ENCODE results near the gene TRIM21. TPM values are rescaled to one million over a fixed set of nuclear protein-coding genes. Genes with fewer than 3 reads are reported as not detected.

The TRIM21 gene
- total RNA-seq, 1 donor from 2014 or later: 19.3 TPM

Other genes with a start within 250 kb of the TRIM21 start
- not detected in 2 replicates for gene OR52B4, start 25.3 kb downstream of the TRIM21 start, total RNA-seq
- gene OR52K2, start 55.6 kb upstream of the TRIM21 start, total RNA-seq: not detected in 2 replicates
- gene OR52K1, start 88.9 kb upstream of the TRIM21 start, total RNA-seq: not detected in 2 replicates
- not detected in 2 replicates for gene OR52M1, start 151.5 kb upstream of the TRIM21 start, total RNA-seq
- not detected in 2 replicates for gene OR52I2, start 188.0 kb upstream of the TRIM21 start, total RNA-seq
- not detected in 2 replicates for gene OR52I1, start 200.3 kb upstream of the TRIM21 start, total RNA-seq
- 10.7 and 13.8 TPM in 2 replicates for gene TRIM68, start 214.5 kb upstream of the TRIM21 start, total RNA-seq
- gene OR51D1, start 243.8 kb upstream of the TRIM21 start, total RNA-seq: not detected in 2 replicates